Stimulated activated naive CD8-positive, alpha-beta T cell treated with anti-CD3 and anti-CD28 coated beads, Interleukin-15, amount 100 ng/mL, for 72 hours (primary cell): Measurements from ENCODE around the gene KRTAP4-7.
"Not testable (repeated sequence)": the region's sequence is repeated elsewhere in the genome, so short reads cannot be mapped to it uniquely, and the experiment has no call there.

Experiments used
- ATAC-seq: fragments of 150-1000 bp; cut with Tn5 transposase; 2 replicates; pipeline ENCODE4 v1.10.0; 2021; ENCODE audit warnings: mild to moderate bottlenecking, moderate library complexity
- DNase-seq, 2 donors: peaks; one replicate each; pipeline ENCODE4 v3.0.0; 2021 to 2022
- H3K27ac Mint-ChIP-seq, 2 donors: one replicate each; pipeline ENCODE4 v1.8.0; 2022; ENCODE audit warnings: mild to moderate bottlenecking in 2 of 2, mixed read lengths in 2 of 2, moderate library complexity in 2 of 2
- H3K27me3 Mint-ChIP-seq: one replicate; pipeline ENCODE4 v1.8.0; 2022; ENCODE audit warnings: mixed read lengths
- H3K4me1 Mint-ChIP-seq: one replicate; pipeline ENCODE4 v1.8.0; 2022; ENCODE audit warnings: mild to moderate bottlenecking, mixed read lengths
- H3K4me3 Mint-ChIP-seq, 2 donors: one replicate each; pipeline ENCODE4 v1.8.0; 2022; ENCODE audit warnings: mild to moderate bottlenecking in 2 of 2, mixed read lengths in 2 of 2, moderate library complexity in 1 of 2
- H3K9me3 Mint-ChIP-seq, 2 donors: one replicate each; pipeline ENCODE4 v1.8.0; 2022; ENCODE audit warnings: mixed read lengths in 2 of 2

Gene KRTAP4-7

DNA sequence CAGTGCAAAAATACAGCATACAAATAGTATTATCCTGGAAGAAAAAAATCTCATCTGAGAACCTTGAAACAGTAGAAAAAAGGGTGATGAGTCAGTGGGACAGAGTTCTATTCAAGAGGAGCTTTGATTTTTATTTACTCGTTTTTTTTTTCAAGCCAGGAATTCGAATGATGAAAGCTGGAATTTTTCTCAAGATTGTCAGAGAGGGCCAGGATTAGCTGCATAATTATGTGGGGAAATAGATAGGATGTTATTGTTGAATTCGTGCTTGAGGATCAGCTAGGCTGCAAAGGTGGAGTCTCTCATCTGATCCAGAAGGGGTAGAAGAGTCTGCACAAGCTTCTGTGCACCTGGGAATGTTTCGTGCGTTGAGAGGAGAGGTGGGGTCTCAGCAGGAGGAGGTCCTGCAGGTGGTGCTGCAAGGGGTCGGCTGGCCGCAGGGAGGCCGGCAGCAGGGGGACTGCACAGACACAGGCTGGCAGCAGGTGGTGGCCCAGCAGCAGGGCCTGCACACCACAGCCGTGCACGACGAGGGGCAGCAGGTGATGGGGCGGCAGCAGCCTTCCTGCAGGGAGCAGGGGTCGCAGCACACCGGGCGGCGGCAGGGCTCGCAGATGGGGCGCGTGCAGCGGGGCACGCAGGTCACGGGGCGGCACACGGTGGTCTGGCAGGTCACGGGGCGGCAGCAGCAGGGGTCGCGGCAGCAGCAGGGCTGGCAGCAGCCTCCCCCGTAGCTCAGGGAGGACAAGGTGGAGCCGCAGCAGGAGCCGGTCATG lies 24.5 kb upstream of the KRTAP4-7 start:
- not testable (repeated sequence) for H3K4me3 Mint-ChIP-seq, H3K9me3 Mint-ChIP-seq, ATAC-seq, DNase-seq, H3K4me1 Mint-ChIP-seq, H3K27ac Mint-ChIP-seq
- H3K27me3 Mint-ChIP-seq, result peaks cover 30% of the 10 kb centered on the region

DNA sequence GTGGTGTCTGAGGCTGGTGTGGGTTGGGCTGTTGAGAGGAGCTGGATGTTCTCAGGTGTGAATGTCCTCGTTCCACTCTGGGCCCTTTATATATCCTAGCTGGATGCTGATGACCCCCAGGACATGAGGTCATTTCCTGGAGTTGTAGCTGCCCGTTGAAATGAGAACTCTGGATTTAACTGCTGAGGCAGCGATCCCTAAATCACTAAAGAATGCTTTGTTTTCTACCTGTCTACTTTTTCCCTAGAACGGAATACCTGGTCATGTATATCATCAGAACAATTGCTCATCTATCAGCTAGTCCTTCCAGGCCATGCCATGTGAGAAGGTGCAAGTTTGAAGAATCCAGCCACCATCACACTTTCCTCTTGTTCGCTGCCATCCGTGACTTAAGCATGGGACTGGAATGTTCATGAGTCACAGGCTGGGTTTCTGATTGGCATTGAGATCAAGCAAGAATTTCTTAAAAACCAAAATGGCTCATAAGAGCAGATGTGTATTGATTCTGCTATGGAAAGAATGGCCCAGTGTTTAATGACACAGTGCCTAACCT lies 23.8 kb upstream of the KRTAP4-7 start, which contains the start of gene KRTAP2-3:
KRTAP2-3 (minus strand) TSS at position 63 of the 553 bp plus-strand sequence. CDS start 64 bp downstream, outside the sequence.
- ATAC-seq (no peak), DNase-seq (no peak)
- Mint-ChIP-seq H3K27me3 (peaks cover 30% of the 10 kb centered on the region), H3K9me3 (peaks cover 5 to 6% of the 10 kb centered on the region in 2 donors), H3K4me3 (no peak within 1 kb of the TSS), H3K27ac (no peak within 1 kb of the TSS), H3K4me1 (no peaks in the 10 kb centered on the region)

DNA sequence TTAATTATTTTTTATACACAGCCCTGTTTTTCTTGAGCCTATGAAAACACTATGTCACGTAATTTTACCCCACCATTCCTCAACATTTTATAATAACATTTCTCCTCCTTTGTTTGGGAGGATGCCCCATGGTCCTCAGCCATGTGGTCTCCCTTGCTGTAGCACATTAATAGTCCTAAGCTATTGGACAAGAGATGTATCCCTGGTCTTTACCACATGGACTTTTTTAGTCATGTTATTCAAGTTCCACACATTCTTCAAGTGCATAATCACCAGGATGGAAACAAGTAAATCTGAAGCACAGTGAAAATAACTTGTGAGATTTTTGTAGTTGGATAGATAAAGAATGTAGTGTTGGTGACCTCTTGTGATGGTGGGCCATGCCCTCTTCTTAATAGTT lies 22.0 kb upstream of the KRTAP4-7 start:
- Mint-ChIP-seq H3K27ac (no peak overlapping the region), H3K4me3 (no peak overlapping the region), H3K27me3 (peaks cover 30% of the 10 kb centered on the region), H3K9me3 (peaks cover 5 to 6% of the 10 kb centered on the region in 2 donors), H3K4me1 (peaks cover 6% of the 10 kb centered on the region)
- DNase-seq, result no peak
- ATAC-seq, result no peak

DNA sequence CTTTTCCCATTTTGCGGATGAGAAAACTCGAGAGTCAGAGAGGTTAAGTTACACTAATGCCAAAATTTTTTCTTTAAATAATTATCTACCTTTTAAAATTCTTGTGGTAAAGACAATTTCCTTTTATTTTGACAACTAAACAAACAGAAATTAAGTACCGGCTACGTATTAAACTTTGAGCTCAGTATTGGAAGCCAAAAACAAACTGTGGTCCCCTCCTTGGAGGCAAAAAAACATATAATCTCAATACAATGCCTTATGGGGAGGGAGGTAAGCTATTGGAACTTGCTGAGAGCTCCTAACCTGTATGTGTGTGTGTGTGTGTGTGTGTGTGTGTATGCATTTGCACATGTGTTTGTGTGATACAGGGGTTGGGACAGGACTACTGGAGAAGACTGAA lies 20.5 kb upstream of the KRTAP4-7 start:
- Mint-ChIP-seq H3K27me3 (peaks cover 28% of the 10 kb centered on the region), H3K4me1 (peaks cover 6% of the 10 kb centered on the region), H3K27ac (no peak overlapping the region), H3K9me3 (no peaks in the 10 kb centered on the region), H3K4me3 (no peak overlapping the region)
- ATAC-seq (no peak), DNase-seq (no peak)

DNA sequence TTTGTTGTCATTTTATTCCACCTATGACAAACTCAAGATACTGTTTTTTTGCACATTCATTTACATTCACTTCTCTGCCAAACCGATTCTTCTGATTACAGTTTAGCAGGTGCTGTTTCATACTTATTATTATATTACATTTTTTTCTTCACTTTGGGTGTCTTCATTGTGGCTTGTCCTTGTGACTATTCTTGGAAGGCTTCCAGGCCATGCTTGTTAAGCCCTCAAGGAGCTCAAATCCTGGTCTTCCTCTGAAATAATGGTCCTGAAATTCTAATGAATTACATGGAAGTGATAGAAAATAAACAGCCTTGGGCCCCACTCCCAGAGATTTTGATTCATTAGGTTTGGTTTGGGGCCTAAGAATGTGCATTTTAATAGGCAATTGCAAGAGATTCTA lies 19.6 kb upstream of the KRTAP4-7 start:
- Mint-ChIP-seq H3K4me1 (peaks cover 6% of the 10 kb centered on the region), H3K4me3 (no peak overlapping the region), H3K27me3 (peaks cover 20% of the 10 kb centered on the region), H3K27ac (no peak overlapping the region), H3K9me3 (no peaks in the 10 kb centered on the region)
- DNase-seq (no peak), ATAC-seq (no peak)

DNA sequence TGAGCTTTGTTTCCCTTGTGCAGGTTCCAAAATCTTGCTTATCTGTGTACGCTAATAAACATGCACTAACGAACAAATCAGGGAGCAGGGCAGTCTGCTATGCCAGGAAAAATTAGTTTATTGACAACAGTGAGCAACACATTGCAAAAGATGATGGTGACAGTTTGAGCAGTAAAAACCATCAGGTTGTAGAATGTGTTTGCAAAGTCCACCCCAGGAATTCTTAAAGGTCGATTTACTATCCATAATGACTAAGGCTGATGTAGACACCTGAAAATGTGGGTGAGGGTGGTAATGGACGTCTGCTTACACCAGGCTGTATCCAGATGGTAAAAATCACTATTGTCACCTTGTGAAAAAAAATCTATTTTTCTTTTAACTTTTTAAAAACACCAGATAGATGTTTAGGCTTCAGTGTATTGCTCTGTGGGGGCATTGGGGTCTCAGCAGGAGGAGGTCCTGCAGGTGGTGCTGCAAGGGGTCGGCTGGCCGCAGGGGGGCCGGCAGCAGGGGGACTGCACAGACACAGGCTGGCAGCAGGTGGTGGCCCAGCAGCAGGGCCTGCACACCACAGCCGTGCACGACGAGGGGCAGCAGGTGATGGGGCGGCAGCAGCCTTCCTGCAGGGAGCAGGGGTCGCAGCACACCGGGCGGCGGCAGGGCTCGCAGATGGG lies 18.8 kb upstream of the KRTAP4-7 start:
- ATAC-seq, H3K27ac Mint-ChIP-seq, DNase-seq, H3K4me3 Mint-ChIP-seq, H3K9me3 Mint-ChIP-seq, H3K4me1 Mint-ChIP-seq: not testable (repeated sequence)
- peaks cover 11% of the 10 kb centered on the region for H3K27me3 Mint-ChIP-seq

DNA sequence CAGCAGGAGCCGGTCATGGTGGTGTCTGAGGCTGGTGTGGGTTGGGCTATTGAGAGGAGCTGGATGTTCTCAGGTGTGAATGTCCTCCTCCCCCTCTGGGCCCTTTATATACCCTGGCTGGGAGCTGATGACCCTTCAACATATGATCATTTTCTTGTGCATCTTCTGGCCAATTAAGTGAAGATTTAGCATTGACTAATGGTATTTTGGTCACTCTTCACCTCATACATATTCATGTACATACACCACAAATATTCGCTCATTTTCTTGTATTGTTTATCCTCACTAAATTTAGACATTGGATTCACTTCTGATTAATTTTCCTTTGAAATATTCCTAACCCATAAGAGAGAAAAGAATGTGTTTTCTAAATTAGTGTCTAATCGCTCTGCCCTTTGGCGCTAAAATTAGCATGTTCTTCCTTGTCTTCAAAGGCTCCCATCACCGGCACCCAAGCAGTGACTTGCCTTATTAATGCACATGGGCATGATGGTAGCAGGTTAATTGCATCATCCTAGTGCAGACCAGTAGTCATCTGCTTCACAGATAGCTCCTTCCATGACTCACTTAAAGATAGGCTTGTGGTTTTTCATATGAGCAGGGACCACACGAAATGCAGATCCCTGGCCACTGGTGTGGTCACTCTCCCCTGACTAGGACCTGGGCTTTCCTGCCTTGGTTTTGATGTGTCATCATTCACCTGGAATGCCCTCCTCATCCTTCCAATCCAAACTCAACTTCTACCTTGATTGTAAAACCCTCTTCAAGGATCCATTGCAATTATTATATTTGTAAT lies 17.9 kb upstream of the KRTAP4-7 start, which contains the start of gene KRTAP2-4:
KRTAP2-4 (minus strand) TSS at position 51 of the 796 bp plus-strand sequence; CDS start at position 17, 34 bp downstream.
- DNase-seq (no peak), ATAC-seq (peak; percentile 56)
- H3K27ac Mint-ChIP-seq, result peak within 1 kb of the TSS in 1 of 2 donors; percentile 68
- no peak within 1 kb of the TSS for H3K4me3 Mint-ChIP-seq
- H3K9me3 Mint-ChIP-seq, result no peaks in the 10 kb centered on the region
- H3K27me3 Mint-ChIP-seq, result peaks cover 3% of the 10 kb centered on the region
- peaks cover 6% of the 10 kb centered on the region for H3K4me1 Mint-ChIP-seq

DNA sequence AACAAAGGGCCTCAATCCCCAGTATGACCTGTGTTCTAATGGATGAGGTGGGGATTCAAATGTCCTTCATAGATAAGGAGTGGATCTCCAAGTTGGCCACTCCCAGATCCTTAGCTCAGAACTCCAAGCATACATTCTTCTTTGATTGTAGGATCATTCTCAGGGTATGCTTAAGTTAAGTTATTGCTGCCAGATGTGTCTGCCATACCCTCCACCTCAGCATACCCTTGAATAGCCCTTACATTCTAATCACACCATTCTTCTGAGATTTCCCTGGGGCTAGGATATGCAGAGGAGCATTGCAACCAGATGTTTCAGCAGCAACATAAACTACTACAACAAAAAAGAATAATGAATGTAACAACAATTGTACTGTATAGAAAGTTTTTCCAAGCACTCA lies 16.7 kb upstream of the KRTAP4-7 start:
- H3K27ac Mint-ChIP-seq, result no peak overlapping the region
- peaks cover 6% of the 10 kb centered on the region for H3K4me1 Mint-ChIP-seq
- no peaks in the 10 kb centered on the region for H3K9me3 Mint-ChIP-seq
- H3K4me3 Mint-ChIP-seq, result no peak overlapping the region
- H3K27me3 Mint-ChIP-seq, result no peaks in the 10 kb centered on the region
- ATAC-seq (no peak), DNase-seq (no peak)

DNA sequence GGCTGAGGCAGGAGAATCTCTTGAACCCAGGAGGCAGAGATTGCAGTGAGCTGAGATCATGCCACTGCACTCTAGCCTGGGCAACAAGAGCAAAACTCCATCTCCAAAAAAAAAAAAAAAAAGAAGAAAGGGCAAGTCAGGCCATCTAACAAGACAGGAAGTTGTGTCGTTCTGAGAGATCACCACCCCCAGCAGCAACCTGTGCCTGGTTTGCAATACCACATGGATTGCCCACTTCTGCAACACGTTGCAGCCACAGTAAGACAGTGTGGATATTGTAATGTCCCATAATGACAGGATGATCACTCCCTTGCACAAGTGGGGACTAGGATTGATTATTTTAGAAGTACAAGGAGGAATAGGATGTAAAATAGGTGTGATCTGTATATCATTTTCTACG lies 14.9 kb upstream of the KRTAP4-7 start:
- H3K4me1 Mint-ChIP-seq, result peaks cover 6% of the 10 kb centered on the region
- no peak for ATAC-seq
- H3K4me3 Mint-ChIP-seq, result no peak overlapping the region

DNA sequence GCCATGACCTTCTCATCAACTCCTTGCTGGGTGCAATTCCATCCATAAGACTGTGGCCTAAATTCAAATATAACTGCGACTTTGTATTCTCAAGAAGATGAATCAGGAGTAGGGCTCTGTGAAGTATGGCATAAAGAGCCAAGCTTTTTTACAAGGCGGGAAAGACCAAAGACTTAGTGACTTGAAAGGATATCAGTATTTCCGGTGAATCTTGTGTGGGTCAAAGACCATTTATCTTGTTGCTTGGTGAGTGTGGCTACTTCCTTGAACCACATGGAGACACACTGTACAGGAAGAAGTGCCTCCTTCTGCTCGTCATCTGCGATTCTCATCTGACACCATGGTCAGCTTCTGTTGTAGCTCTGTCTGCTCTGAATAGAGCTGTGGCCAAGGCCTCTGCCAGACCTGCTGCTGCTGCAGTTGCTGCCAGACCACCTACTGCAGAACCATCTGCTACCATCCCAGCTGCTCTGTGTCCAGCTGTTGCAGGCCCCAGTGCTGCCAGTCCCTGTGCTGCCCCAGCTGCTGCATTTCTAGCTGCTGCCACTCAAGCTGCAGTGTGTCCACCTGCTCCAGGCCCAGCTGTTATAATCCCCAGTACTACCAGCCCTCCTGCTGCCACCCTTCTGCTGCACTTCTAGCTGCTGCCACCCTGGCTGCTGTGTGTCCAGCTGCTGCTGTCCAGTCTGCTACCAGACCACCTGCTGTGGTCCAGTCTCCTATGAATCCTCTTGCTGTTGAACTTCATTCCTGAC lies 12.2 kb upstream of the KRTAP4-7 start:
- Mint-ChIP-seq H3K27ac (peak overlapping the region in 1 of 2 donors; percentile 55), H3K27me3 (peaks cover 10% of the 10 kb centered on the region), H3K4me3 (no peak overlapping the region), H3K4me1 (no peaks in the 10 kb centered on the region), H3K9me3 (peaks cover 0 to 5% of the 10 kb centered on the region in 2 donors)
- DNase-seq (no peak), ATAC-seq (no peak)

More for the DNA sequence above, 14.9 kb upstream of the KRTAP4-7 start:
- Mint-ChIP-seq H3K27me3 (no peaks in the 10 kb centered on the region), H3K9me3 (no peaks in the 10 kb centered on the region), H3K27ac (no peak overlapping the region)
- no peak for DNase-seq

DNA sequence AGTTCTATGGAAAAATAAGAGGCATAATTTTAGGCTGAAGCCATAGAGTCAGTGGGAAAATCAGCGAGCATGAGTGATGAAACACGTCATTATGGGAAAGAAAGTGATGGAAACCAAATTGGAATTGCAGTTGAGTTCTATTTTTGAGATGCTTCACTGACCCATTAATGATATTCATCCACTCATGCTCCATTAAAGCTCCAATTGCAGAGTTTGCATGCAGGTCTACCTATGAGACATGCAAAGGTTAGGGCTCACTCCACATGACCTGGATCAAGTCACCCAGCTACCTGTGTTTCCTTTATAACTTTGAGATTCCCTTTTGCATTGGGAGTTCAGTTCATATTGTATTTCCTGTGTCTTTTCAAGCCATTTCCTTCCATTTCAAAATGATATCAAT lies 10.3 kb upstream of the KRTAP4-7 start:
- no peak for ATAC-seq
- DNase-seq, result no peak
- Mint-ChIP-seq H3K4me1 (no peaks in the 10 kb centered on the region), H3K27ac (no peak overlapping the region), H3K4me3 (no peak overlapping the region), H3K9me3 (peaks cover 0 to 6% of the 10 kb centered on the region in 2 donors), H3K27me3 (peaks cover 10% of the 10 kb centered on the region)

DNA sequence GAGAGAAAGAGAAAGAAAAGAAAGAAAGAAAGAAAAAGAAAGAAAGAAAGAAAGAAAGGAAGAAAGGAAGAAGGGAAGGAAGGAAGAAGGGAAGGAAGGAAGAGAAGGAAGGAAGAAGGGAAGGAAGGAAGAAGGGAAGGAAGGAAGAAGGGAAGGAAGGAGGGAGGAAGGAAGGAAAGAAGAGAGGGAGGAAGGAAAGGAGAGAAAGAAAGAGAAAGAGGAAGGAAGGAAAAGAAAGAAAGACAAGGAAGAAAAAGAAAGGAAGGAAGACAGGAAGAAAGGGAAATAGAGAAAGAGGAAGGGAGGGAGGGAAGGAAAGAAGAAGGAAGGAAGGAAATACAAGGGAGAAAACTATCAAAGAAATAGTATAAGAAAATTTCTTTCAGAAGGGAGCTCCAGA lies 7.2 kb upstream of the KRTAP4-7 start:
- peaks cover 0 to 6% of the 10 kb centered on the region in 2 donors for H3K9me3 Mint-ChIP-seq
- no peak for DNase-seq
- H3K4me3 Mint-ChIP-seq, result no peak overlapping the region
- no peaks in the 10 kb centered on the region for H3K4me1 Mint-ChIP-seq
- no peak overlapping the region for H3K27ac Mint-ChIP-seq
- peaks cover 10% of the 10 kb centered on the region for H3K27me3 Mint-ChIP-seq
- no peak for ATAC-seq

DNA sequence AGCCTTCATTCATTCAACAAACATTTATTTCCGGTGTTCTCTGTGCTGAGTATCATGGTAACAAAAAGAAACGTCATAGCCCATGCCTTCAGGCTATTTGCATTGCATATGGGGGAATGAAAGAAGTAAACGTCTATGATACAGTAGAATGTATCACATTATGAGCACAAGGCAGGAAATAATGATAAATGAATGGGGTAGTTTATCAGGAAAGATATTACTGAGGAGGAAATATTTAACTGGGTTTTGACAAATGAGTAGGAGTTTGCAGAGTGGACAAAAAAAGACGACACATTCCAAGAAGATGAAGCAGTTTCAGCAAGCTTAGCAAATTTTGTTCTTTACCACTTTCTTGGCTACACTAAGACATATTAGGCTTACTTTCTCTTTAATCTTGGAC lies 1.3 kb upstream of the KRTAP4-7 start:
- Mint-ChIP-seq H3K4me3 (no peak overlapping the region), H3K4me1 (no peaks in the 10 kb centered on the region), H3K9me3 (no peaks in the 10 kb centered on the region), H3K27me3 (no peaks in the 10 kb centered on the region), H3K27ac (no peak overlapping the region)
- ATAC-seq (no peak), DNase-seq (no peak)

DNA sequence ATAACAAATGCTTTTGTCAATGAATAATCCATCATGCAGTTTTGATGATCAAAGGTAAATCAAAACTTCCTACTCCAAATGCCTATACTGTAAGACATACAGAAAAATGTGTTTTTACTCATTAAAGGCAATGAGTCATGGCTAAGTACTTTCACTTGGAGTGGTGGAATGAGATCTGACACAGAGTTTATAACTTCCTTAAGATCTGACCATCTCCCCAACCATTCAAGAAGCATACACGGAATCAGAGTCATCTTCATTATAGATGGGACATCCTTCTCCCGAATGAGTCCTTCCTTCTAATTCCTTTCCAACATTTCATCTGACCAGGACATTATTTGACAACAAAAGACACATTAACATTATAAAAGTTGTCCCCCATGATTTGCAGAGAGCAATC lies 523 bp upstream of the KRTAP4-7 start:
- not testable (repeated sequence) for H3K27ac Mint-ChIP-seq

More for the DNA sequence above, 523 bp upstream of the KRTAP4-7 start:
- ATAC-seq, H3K9me3 Mint-ChIP-seq, H3K4me1 Mint-ChIP-seq, DNase-seq, H3K4me3 Mint-ChIP-seq, H3K27me3 Mint-ChIP-seq: not testable (repeated sequence)
